GM23338 (cell line): Measurements from ENCODE around the gene ANKRD18B. TPM values are rescaled to one million over a fixed set of nuclear protein-coding genes. Genes with fewer than 3 reads are reported as not detected.
"Not testable (repeated sequence)": the region's sequence is repeated elsewhere in the genome, so short reads cannot be mapped to it uniquely, and the experiment has no call there.

Source experiments
- ATAC-seq: fragments of 200-7000 bp; cut with Tn5 transposase; 3 replicates; pipeline ENCODE4 v1.9.1; 2020
- DNase-seq: peaks from one replicate; pipeline ENCODE4 v3.0.0-alpha.2; 2015; ENCODE audit warnings: low spot score
- H2AFZ ChIP-seq: fragments of 200-600 bp; sonication (generic); 2 replicates; pipeline ENCODE4 v1.8.0; 2016; ENCODE audit warnings: antibody characterized with exemption, mild to moderate bottlenecking, moderate library complexity
- H3F3A ChIP-seq: fragments of 200-600 bp; sonication (generic); replicated peaks from 2 replicates; pipeline ENCODE4 v1.8.0; 2017; ENCODE audit warnings: antibody characterized with exemption, mixed run types, low read depth
- H3K27ac ChIP-seq: fragments of 200-600 bp; sonication (generic); 2 replicates; pipeline ENCODE4 v1.6.1; 2016; ENCODE audit warnings: low read depth
- H3K27me3 ChIP-seq: fragments of 200-600 bp; sonication (generic); 2 replicates; pipeline ENCODE4 v1.8.0; 2016; ENCODE audit warnings: mild to moderate bottlenecking, mixed run types, moderate library complexity; ENCODE audit not compliant: insufficient read depth
- H3K36me3 ChIP-seq: fragments of 200-600 bp; sonication (generic); 2 replicates; pipeline ENCODE4 v1.8.0; 2016; ENCODE audit warnings: mild to moderate bottlenecking; ENCODE audit not compliant: insufficient read depth
- H3K4me1 ChIP-seq: fragments of 200-600 bp; sonication (generic); 2 replicates; pipeline ENCODE4 v1.8.0; 2016; ENCODE audit warnings: mild to moderate bottlenecking, moderate library complexity; ENCODE audit not compliant: insufficient read depth
- H3K4me2 ChIP-seq: fragments of 200-600 bp; sonication (generic); 2 replicates; pipeline ENCODE4 v1.7.1; 2017; ENCODE audit warnings: mixed run types
- H3K4me3 ChIP-seq: fragments of 200-600 bp; sonication (generic); 2 replicates; pipeline ENCODE4 v1.6.1; 2016; ENCODE audit warnings: mixed run types
- H3K79me2 ChIP-seq: fragments of 200-600 bp; sonication (generic); replicated peaks from 2 replicates; pipeline ENCODE4 v1.8.0; 2017; ENCODE audit warnings: mild to moderate bottlenecking; ENCODE audit not compliant: insufficient read depth
- H3K9me2 ChIP-seq: fragments of 200-600 bp; sonication (generic); 2 replicates; pipeline ENCODE4 v1.8.0; 2017; ENCODE audit not compliant: insufficient read depth
- H4K20me1 ChIP-seq: fragments of 200-600 bp; sonication (generic); replicated peaks from 2 replicates; pipeline ENCODE4 v1.8.0; 2017; ENCODE audit warnings: mild to moderate bottlenecking; ENCODE audit not compliant: insufficient read depth
- H3K27ac Mint-ChIP-seq: 2 replicates; pipeline ENCODE4 v1.8.0; 2020; ENCODE audit warnings: inconsistent platforms, mild to moderate bottlenecking, moderate library complexity, mixed read lengths
- H3K27me3 Mint-ChIP-seq: 3 replicates; pipeline ENCODE4 v1.8.0; 2022; ENCODE audit warnings: low read depth, mild to moderate bottlenecking, moderate library complexity, mixed read lengths, inconsistent platforms; ENCODE audit not compliant: insufficient read depth, poor library complexity
- H3K36me3 Mint-ChIP-seq: 3 replicates; pipeline ENCODE4 v1.8.0; 2021; ENCODE audit warnings: low read depth, mild to moderate bottlenecking, inconsistent platforms, moderate library complexity, mixed read lengths
- H3K4me1 Mint-ChIP-seq: 3 replicates; pipeline ENCODE4 v1.8.0; 2020; ENCODE audit warnings: mild to moderate bottlenecking, inconsistent platforms, mixed read lengths
- H3K4me3 Mint-ChIP-seq: 3 replicates; pipeline ENCODE4 v1.8.0; 2021; ENCODE audit warnings: moderate library complexity, mild to moderate bottlenecking, inconsistent platforms, mixed read lengths
- H3K9me3 Mint-ChIP-seq: 3 replicates; pipeline ENCODE4 v1.8.0; 2020; ENCODE audit warnings: moderate library complexity, mild to moderate bottlenecking, inconsistent platforms, mixed read lengths
- CREB1 ChIP-seq: fragments of 250-450 bp; sonication (Bioruptor Pico); IDR thresholded peaks from 2 replicates; pipeline ENCODE4 v1.5.0; 2020; ENCODE audit warnings: low read depth, mild to moderate bottlenecking, moderate library complexity
- polyA plus RNA-seq: library from polyadenylated mRNA; unstranded; fragments of >200 nt; fragmentation: Nextera tagmentation; extraction: Ambion mirVana; gene quantifications from 2 replicates; pipeline ENCODE4 v1.2.1, GENCODE V29; 2016
- total RNA-seq: library from RNA; depleted of rRNA; stranded (reverse); fragments of >200 nt; shearing (Covaris generic); gene quantifications from 2 replicates; pipeline ENCODE4 v1.2.3, GENCODE V29; 2014

The ANKRD18B gene
- total and polyA plus RNA-seq, 2 experiments from 2014 or later, result 4.1 to 9.2 TPM

GRCh38 chr9:33511184-33511517, 12.9 kb upstream of the ANKRD18B start:
- H3K27ac ChIP-seq, result not testable (repeated sequence)
- peak overlapping the region; percentile 86; the same call in 1 of the 2 replicates for H3K27ac Mint-ChIP-seq

GRCh38 chr9:33512535-33512934, 11.5 kb upstream of the ANKRD18B start:
- H3K9me2 ChIP-seq, H3K4me1 ChIP-seq, H3K79me2 ChIP-seq, H4K20me1 ChIP-seq, H3K27me3 ChIP-seq, DNase-seq, H3K27ac ChIP-seq, H3K9me3 Mint-ChIP-seq, H3K4me3 ChIP-seq, H3K27me3 Mint-ChIP-seq, H3K27ac Mint-ChIP-seq, H3K4me3 Mint-ChIP-seq, H3K36me3 ChIP-seq, H3F3A ChIP-seq, H2AFZ ChIP-seq, ATAC-seq, H3K4me2 ChIP-seq, H3K36me3 Mint-ChIP-seq: not testable (repeated sequence)
- H3K4me1 Mint-ChIP-seq, result peaks cover 20% of the 10 kb centered on the region

More at GRCh38 chr9:33511184-33511517, 12.9 kb upstream of the ANKRD18B start:
- H3K27me3 ChIP-seq, H3K36me3 ChIP-seq, H3F3A ChIP-seq, H3K79me2 ChIP-seq, ATAC-seq, H4K20me1 ChIP-seq, H3K9me2 ChIP-seq, H3K36me3 Mint-ChIP-seq, H3K9me3 Mint-ChIP-seq, H3K4me1 ChIP-seq, DNase-seq, H3K27me3 Mint-ChIP-seq: not testable (repeated sequence)
- Mint-ChIP-seq H3K4me3 (peak overlapping the region; percentile 91), H3K4me1 (peaks cover 18% of the 10 kb centered on the region)
- H3K4me3 ChIP-seq, result peak overlapping the region; percentile 68
- H3K4me2 ChIP-seq, result peak overlapping the region; percentile 81
- peak; percentile 81; the same call in 1 of the 2 replicates for TF ChIP-seq CREB1
- peak overlapping the region; percentile 96 for H2AFZ ChIP-seq

- H3K4me2 ChIP-seq, H4K20me1 ChIP-seq, H3K9me3 Mint-ChIP-seq, H3K27me3 ChIP-seq, H3K4me1 ChIP-seq, H3K79me2 ChIP-seq, H3K36me3 ChIP-seq, H3K27ac ChIP-seq, H2AFZ ChIP-seq, DNase-seq, H3K9me2 ChIP-seq, H3K27me3 Mint-ChIP-seq, H3F3A ChIP-seq, H3K36me3 Mint-ChIP-seq, H3K4me3 ChIP-seq, H3K4me3 Mint-ChIP-seq: not testable (repeated sequence)
- H3K27ac Mint-ChIP-seq, result peak overlapping the region; percentile 62; the same call in 1 of the 2 replicates
- ATAC-seq, result peak; percentile 31; the same call in 2 of the 3 replicates
- peaks cover 20% of the 10 kb centered on the region for H3K4me1 Mint-ChIP-seq
Observed at GRCh38 chr9:33515342-33515995, 8.6 kb upstream of the ANKRD18B start.

GRCh38 chr9:33516397-33516796, 7.7 kb upstream of the ANKRD18B start:
- H3K27me3 ChIP-seq, H3K36me3 Mint-ChIP-seq, H3K4me2 ChIP-seq, H3K4me3 Mint-ChIP-seq, ATAC-seq, H3F3A ChIP-seq, H3K4me3 ChIP-seq, H3K9me3 Mint-ChIP-seq, H3K9me2 ChIP-seq, H3K27ac Mint-ChIP-seq, H3K4me1 ChIP-seq, H4K20me1 ChIP-seq, H3K27me3 Mint-ChIP-seq, H3K27ac ChIP-seq, H2AFZ ChIP-seq, H3K79me2 ChIP-seq, H3K36me3 ChIP-seq, DNase-seq: not testable (repeated sequence)
- peaks cover 20% of the 10 kb centered on the region for H3K4me1 Mint-ChIP-seq
